GM19463 (cell line): Measurements from ENCODE around the gene EGLN2.
"Not testable (repeated sequence)": the region's sequence is repeated elsewhere in the genome, so short reads cannot be mapped to it uniquely, and the experiment has no call there.

Experiments
- ATAC-seq: cut with Tn5 transposase; IDR thresholded peaks from one replicate; pipeline ENCODE4 v1.9.1; 2021; ENCODE audit warnings: mild to moderate bottlenecking, moderate library complexity; ENCODE audit not compliant: unreplicated experiment

The EGLN2 gene

GRCh38 chr19:40798683-40799557 is at the start of gene EGLN2:
Gene EGLN2 (plus strand): TSS chr19:40799191. CDS start chr19:40800573, 1,382 bp downstream.
- peak; percentile 76 for ATAC-seq

- peak; percentile 79 for ATAC-seq
Measured at GRCh38 chr19:40750058-40750873, 48.7 kb upstream of the EGLN2 start, which contains the start of gene ACTMAP. Gene ACTMAP (minus strand): TSS chr19:40750477. CDS start chr19:40749803, 674 bp downstream.

GRCh38 chr19:40750874-40751537 is 48.0 kb upstream of the EGLN2 start, which contains the start of gene SNRPA:
Gene SNRPA (plus strand): TSS chr19:40751203. CDS start chr19:40751409, 206 bp downstream.
- peak; percentile 61 for ATAC-seq

- ATAC-seq, result no peak
Measured at GRCh38 chr19:40752257-40752781, 46.7 kb upstream of the EGLN2 start.

GRCh38 chr19:40754611-40755247 is 44.3 kb upstream of the EGLN2 start:
- no peak for ATAC-seq

GRCh38 chr19:40755248-40755624 is 43.8 kb upstream of the EGLN2 start:
- no peak for ATAC-seq

GRCh38 chr19:40755791-40756190 is 43.2 kb upstream of the EGLN2 start:
- ATAC-seq, result no peak

GRCh38 chr19:40756502-40757110 is 42.4 kb upstream of the EGLN2 start:
- ATAC-seq, result no peak

- ATAC-seq, result no peak
Measured at GRCh38 chr19:40758491-40758890, 40.5 kb upstream of the EGLN2 start.

GRCh38 chr19:40759352-40759751 is 39.6 kb upstream of the EGLN2 start:
- no peak for ATAC-seq

- no peak for ATAC-seq
Measured at GRCh38 chr19:40762754-40763470, 36.1 kb upstream of the EGLN2 start.

- no peak for ATAC-seq
Measured at GRCh38 chr19:40763526-40763925, 35.5 kb upstream of the EGLN2 start.

- no peak for ATAC-seq
Measured at GRCh38 chr19:40763963-40764362, 35.0 kb upstream of the EGLN2 start.

- not testable (repeated sequence) for ATAC-seq
Measured at GRCh38 chr19:40766385-40766784, 32.6 kb upstream of the EGLN2 start.

GRCh38 chr19:40768869-40769268 is 30.1 kb upstream of the EGLN2 start:
- no peak for ATAC-seq

- ATAC-seq, result not testable (repeated sequence)
Measured at GRCh38 chr19:40771101-40771862, 27.7 kb upstream of the EGLN2 start.

GRCh38 chr19:40774916-40775631 is 23.9 kb upstream of the EGLN2 start, which contains the start of gene MIA:
Gene MIA (plus strand): TSS chr19:40775521. CDS start chr19:40775543, 22 bp downstream.
- ATAC-seq, result no peak

GRCh38 chr19:40775632-40776022 is 23.4 kb upstream of the EGLN2 start:
- ATAC-seq, result no peak
